Measurements from ENCODE around the gene SNCAIP. TPM values are rescaled to one million over a fixed set of nuclear protein-coding genes. Genes with fewer than 3 reads are reported as not detected.

Gene SNCAIP
- total RNA-seq, 4 donors from 2014 or later, result 0.57 to 12.4 (median 1.7) TPM

DNA sequence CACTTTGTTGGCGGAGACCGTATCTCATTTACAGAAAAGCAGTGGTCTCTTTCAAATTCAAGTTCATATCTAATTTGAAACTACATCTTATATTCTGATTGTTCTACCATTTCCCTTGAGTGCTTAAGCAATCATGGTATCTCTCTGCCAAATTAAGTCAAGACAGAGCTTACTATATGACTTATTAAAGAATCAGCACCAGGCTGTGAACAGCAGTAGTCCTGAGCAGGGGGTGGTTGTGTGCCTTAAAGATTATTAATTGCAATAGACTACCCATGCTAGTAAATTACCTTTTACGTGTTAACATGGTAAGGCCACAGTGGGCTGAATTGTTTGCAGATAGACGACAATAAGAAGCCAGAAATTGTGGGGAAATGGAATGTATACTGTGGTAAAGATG lies 21.5 kb downstream of the SNCAIP start:
- TF ChIP-seq POLR2A (IDR thresholded peaks at IDR 0.05), result no peak
- TF ChIP-seq, protein P1, sequence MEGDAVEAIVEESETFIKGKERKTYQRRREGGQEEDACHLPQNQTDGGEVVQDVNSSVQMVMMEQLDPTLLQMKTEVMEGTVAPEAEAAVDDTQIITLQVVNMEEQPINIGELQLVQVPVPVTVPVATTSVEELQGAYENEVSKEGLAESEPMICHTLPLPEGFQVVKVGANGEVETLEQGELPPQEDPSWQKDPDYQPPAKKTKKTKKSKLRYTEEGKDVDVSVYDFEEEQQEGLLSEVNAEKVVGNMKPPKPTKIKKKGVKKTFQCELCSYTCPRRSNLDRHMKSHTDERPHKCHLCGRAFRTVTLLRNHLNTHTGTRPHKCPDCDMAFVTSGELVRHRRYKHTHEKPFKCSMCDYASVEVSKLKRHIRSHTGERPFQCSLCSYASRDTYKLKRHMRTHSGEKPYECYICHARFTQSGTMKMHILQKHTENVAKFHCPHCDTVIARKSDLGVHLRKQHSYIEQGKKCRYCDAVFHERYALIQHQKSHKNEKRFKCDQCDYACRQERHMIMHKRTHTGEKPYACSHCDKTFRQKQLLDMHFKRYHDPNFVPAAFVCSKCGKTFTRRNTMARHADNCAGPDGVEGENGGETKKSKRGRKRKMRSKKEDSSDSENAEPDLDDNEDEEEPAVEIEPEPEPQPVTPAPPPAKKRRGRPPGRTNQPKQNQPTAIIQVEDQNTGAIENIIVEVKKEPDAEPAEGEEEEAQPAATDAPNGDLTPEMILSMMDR (IDR thresholded peaks at IDR 0.05), result no peak
- Histone ChIP-seq H3K4me1 (no peaks in the 10 kb centered on the region), H3K27ac (no peak overlapping the region), H3K36me3 (no peaks in the 10 kb centered on the region), H3K27me3 (no peaks in the 10 kb centered on the region), H3K4me3 (no peak overlapping the region), H3K9me3 (no peaks in the 10 kb centered on the region)
- no peak for DNase-seq

DNA sequence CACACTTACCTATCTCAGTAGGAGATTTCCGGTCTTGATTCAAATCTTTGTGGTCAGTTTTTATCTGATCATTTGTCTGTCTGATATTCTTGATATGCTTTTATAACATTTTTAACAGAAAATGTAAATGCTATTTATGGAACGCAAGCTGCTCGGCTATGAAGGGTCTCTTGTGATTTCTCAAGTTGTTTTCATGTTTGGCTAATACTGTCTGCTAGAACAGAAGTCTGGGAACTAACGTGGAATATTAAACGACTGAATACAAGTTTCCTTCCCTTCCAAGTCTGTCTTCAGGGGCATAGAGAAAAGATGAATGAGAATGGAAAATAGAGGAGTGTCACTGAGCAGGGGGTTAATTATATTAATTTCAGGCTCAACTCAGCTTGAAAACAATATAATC lies 27.6 kb downstream of the SNCAIP start:
- Histone ChIP-seq H3K4me1 (no peaks in the 10 kb centered on the region), H3K9me3 (no peaks in the 10 kb centered on the region), H3K27me3 (no peaks in the 10 kb centered on the region), H3K4me3 (no peak overlapping the region), H3K27ac (no peak overlapping the region), H3K36me3 (no peaks in the 10 kb centered on the region)
- TF ChIP-seq, protein P1 (IDR thresholded peaks at IDR 0.05), result no peak
- TF ChIP-seq POLR2A (IDR thresholded peaks at IDR 0.05), result no peak
- DNase-seq, result no peak

DNA sequence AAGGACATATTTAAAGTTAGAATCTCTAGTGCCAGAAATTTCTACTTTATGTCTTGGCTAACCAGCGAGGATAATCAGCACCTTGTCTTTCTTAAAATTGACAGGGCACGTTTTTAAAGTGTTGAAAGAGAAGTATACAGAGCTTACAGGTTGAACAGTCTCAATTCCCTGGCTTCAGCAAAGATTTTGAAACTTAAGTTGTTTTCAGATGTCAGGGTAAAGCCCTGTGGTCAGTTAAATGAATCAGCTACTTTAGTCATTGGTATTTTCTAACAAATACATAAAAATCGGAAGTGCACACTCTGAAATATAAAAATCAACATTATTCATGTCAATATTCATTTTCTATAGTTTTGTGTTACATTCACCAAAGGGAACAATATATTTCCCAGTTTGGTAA lies 29.1 kb downstream of the SNCAIP start:
- H3K27me3 ChIP-seq, result no peaks in the 10 kb centered on the region
- no peak for TF ChIP-seq POLR2A (IDR thresholded peaks at IDR 0.05)
- TF ChIP-seq, protein P1 (IDR thresholded peaks at IDR 0.05), result no peak
- H3K27ac ChIP-seq, result no peak overlapping the region

DNA sequence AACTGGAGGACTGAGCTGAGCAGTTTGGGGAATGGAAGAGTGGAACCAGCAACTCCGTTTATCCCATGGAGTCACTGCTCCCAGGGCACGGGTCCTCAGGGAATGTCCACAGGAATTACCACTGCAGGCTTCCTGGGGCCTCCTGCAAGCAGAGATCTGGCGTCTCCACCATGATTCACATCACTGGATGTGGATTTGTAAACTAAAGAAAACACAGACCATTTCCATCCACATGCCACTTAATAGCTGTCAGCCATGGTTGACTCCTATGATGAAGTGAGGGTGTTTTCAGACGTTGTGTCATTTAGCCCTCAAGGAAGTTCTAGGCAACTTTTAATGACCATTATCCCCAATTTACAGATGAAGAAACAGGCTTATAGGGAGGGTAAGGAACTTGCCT lies 30.2 kb downstream of the SNCAIP start:
- Histone ChIP-seq H3K9me3 (no peaks in the 10 kb centered on the region), H3K4me1 (no peaks in the 10 kb centered on the region), H3K36me3 (no peaks in the 10 kb centered on the region), H3K4me3 (no peak overlapping the region), H3K27ac (no peak overlapping the region), H3K27me3 (no peaks in the 10 kb centered on the region)
- DNase-seq, result no peak
- TF ChIP-seq POLR2A (IDR thresholded peaks at IDR 0.05), result no peak
- TF ChIP-seq, protein P1 (IDR thresholded peaks at IDR 0.05), result no peak

More for the DNA sequence above, 29.1 kb downstream of the SNCAIP start:
- Histone ChIP-seq H3K4me1 (no peaks in the 10 kb centered on the region), H3K36me3 (no peaks in the 10 kb centered on the region), H3K4me3 (no peak overlapping the region), H3K9me3 (no peaks in the 10 kb centered on the region)
- DNase-seq, result no peak

GRCh38 chr5:122346897-122347581 lies 35.0 kb downstream of the SNCAIP start:
- Histone ChIP-seq H3K36me3 (no peaks in the 10 kb centered on the region), H3K27me3 (no peaks in the 10 kb centered on the region), H3K4me1 (no peaks in the 10 kb centered on the region), H3K9me3 (no peaks in the 10 kb centered on the region), H3K27ac (no peak overlapping the region), H3K4me3 (no peak overlapping the region)
- no peak for TF ChIP-seq POLR2A (IDR thresholded peaks at IDR 0.05)
- TF ChIP-seq, protein P1 (IDR thresholded peaks at IDR 0.05), result no peak
- DNase-seq, result no peak
